NCI-H1694 treated with DMSO at 0.1 percent for 48 hours (cell line): ENCODE results near the gene TGFBR2.

ENCODE experiments used
- DNase-seq: peaks from one replicate; lab custom pipeline; 2025; lab: John Stamatoyannopoulos, UW

Gene TGFBR2

GRCh38 chr3:30637310-30638219 is 31.2 kb downstream of the TGFBR2 start:
- no peak for DNase-seq

- no peak for DNase-seq
These were observed 32.4 kb downstream of the TGFBR2 start for GRCh38 chr3:30638685-30639412.

- no peak for DNase-seq
These were observed 33.5 kb downstream of the TGFBR2 start for GRCh38 chr3:30639937-30640336.

- DNase-seq = no peak
These were observed 34.5 kb downstream of the TGFBR2 start for GRCh38 chr3:30640851-30641250.

- no peak for DNase-seq
These were observed 35.2 kb downstream of the TGFBR2 start for GRCh38 chr3:30641416-30642251.

GRCh38 chr3:30642849-30643361 is 36.5 kb downstream of the TGFBR2 start:
- DNase-seq = no peak

- DNase-seq = no peak
These were observed 37.5 kb downstream of the TGFBR2 start for GRCh38 chr3:30643763-30644462.

- no peak for DNase-seq
These were observed 38.2 kb downstream of the TGFBR2 start for GRCh38 chr3:30644615-30645014.

GRCh38 chr3:30645077-30645476 is 38.7 kb downstream of the TGFBR2 start:
- no peak for DNase-seq

- no peak for DNase-seq
These were observed 39.9 kb downstream of the TGFBR2 start for GRCh38 chr3:30646181-30646876.

- DNase-seq = no peak
These were observed 40.8 kb downstream of the TGFBR2 start for GRCh38 chr3:30646961-30647752.

GRCh38 chr3:30648670-30649357 is 42.4 kb downstream of the TGFBR2 start:
- DNase-seq = no peak

- DNase-seq = no peak
These were observed 43.3 kb downstream of the TGFBR2 start for GRCh38 chr3:30649572-30650318.

GRCh38 chr3:30650348-30650995 is 44.1 kb downstream of the TGFBR2 start:
- no peak for DNase-seq

- no peak for DNase-seq
These were observed 47.9 kb downstream of the TGFBR2 start for GRCh38 chr3:30654269-30654668.

- no peak for DNase-seq
These were observed 48.9 kb downstream of the TGFBR2 start for GRCh38 chr3:30655187-30655812.

GRCh38 chr3:30656624-30657141 is 50.3 kb downstream of the TGFBR2 start:
- DNase-seq = no peak
